Omental fat pad (tissue), 4 donors: ENCODE data around the gene INA. TPM values are rescaled to one million over a fixed set of nuclear protein-coding genes. Genes with fewer than 3 reads are reported as not detected.
A peak's percentile ranks its signal among the peaks of the same experiment; 100 is the strongest.

Experiments
- ATAC-seq: fragments of 150-250 bp; one replicate; pipeline ENCODE4 v1.9.1; 2016; ENCODE audit warnings: mild to moderate bottlenecking, moderate library complexity; ENCODE audit not compliant: low FRiP score
- DNase-seq: peaks from one replicate; pipeline ENCODE4 v3.0.0-alpha.2; 2019; ENCODE audit warnings: low spot score
- total RNA-seq, 4 donors: library from RNA; depleted of rRNA; stranded (reverse); fragments of >200 nt; gene quantifications; one replicate each; pipeline ENCODE4 v1.1.0, GENCODE V29; 2016
- TF ChIP-seq, protein P1 (sequence below), 3 donors: fragments of 450-650 bp; IDR thresholded peaks; one replicate each; pipeline ENCODE4 v1.5.1; 2016 to 2017; ENCODE audit warnings: antibody characterized with exemption in 3 of 3, mild to moderate bottlenecking in 3 of 3, moderate library complexity in 2 of 3

INA gene
- total RNA-seq = not detected

DNA sequence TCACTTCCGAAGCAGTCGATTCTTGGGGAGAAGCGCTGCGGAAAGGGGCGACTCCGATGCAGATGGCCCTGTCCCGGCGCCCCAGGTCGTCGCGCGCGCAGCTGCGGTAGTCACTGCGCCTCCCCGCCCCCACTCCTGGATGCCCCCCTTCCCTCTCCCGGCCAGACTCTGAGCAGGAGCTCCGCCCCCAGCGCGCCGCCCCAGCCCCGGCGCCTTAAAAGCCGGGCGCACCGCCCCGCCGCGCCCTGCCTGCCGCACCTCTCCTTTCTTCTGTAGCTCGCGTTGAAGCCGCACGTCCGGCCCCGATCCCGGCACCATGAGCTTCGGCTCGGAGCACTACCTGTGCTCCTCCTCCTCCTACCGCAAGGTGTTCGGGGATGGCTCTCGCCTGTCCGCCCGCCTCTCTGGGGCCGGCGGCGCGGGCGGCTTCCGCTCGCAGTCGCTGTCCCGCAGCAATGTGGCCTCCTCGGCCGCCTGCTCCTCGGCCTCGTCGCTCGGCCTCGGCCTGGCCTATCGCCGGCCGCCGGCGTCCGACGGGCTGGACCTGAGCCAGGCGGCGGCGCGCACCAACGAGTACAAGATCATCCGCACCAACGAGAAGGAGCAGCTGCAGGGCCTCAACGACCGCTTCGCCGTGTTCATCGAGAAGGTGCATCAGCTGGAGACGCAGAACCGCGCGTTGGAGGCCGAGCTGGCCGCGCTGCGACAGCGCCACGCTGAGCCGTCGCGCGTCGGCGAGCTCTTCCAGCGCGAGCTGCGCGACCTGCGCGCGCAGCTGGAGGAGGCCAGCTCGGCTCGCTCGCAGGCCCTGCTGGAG, at the start of gene INA:
TSS of gene INA (plus strand) at position 243 of the 817 bp plus-strand sequence. CDS start at position 317, 74 bp downstream.
- TF ChIP-seq, protein P1, sequence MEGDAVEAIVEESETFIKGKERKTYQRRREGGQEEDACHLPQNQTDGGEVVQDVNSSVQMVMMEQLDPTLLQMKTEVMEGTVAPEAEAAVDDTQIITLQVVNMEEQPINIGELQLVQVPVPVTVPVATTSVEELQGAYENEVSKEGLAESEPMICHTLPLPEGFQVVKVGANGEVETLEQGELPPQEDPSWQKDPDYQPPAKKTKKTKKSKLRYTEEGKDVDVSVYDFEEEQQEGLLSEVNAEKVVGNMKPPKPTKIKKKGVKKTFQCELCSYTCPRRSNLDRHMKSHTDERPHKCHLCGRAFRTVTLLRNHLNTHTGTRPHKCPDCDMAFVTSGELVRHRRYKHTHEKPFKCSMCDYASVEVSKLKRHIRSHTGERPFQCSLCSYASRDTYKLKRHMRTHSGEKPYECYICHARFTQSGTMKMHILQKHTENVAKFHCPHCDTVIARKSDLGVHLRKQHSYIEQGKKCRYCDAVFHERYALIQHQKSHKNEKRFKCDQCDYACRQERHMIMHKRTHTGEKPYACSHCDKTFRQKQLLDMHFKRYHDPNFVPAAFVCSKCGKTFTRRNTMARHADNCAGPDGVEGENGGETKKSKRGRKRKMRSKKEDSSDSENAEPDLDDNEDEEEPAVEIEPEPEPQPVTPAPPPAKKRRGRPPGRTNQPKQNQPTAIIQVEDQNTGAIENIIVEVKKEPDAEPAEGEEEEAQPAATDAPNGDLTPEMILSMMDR (IDR thresholded peaks at IDR 0.05) = no peak
- DNase-seq = no peak
- no peak for ATAC-seq

DNA sequence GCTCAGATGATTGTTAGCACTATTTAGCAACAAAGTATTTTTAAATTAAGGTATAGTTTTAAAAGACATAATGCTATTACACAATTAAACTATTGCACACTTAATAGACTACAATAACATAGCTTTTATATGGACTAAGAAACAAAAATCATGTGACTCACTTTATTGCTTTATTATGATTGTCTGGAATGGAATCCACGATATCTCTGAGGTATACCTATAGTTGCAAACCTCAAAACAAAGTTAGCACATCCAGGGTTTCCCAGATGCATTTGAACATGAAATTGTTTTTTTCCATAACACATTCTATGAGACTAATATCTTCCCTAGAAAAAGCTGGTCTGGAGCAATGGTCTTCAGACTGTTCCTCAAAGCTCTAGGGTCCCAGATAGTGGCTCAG, 49.5 kb upstream of the INA start:
- TF ChIP-seq, protein P1 (IDR thresholded peaks at IDR 0.05) = no peak
- DNase-seq (no peak), ATAC-seq (no peak)

DNA sequence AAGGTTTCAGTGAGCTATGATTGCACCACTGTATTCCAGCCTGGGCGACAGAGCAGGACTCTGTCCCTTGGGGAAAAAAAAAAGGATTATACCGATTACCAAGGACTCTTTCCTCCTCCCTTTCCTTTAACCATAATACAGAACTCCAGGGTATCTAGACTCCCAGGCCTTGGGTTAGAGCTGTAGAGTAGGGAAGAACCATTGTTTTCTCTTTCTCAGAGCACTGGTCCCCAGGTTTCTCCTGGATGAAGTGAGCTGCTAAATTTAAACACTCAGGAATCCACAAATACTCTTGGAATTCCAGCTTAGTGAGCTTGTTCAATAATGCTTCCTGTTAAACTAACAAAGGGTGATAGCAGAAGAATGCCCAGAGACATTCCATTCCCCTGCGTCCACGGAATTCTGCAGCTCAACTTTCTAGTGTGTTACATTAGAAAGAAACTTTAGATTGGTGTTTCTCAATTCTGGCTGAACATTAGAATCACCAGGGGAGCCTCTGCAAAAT, 45.8 kb upstream of the INA start:
- DNase-seq = no peak
- ATAC-seq = peak; percentile 83
- TF ChIP-seq, protein P1 (IDR thresholded peaks at IDR 0.05) = no peak

DNA sequence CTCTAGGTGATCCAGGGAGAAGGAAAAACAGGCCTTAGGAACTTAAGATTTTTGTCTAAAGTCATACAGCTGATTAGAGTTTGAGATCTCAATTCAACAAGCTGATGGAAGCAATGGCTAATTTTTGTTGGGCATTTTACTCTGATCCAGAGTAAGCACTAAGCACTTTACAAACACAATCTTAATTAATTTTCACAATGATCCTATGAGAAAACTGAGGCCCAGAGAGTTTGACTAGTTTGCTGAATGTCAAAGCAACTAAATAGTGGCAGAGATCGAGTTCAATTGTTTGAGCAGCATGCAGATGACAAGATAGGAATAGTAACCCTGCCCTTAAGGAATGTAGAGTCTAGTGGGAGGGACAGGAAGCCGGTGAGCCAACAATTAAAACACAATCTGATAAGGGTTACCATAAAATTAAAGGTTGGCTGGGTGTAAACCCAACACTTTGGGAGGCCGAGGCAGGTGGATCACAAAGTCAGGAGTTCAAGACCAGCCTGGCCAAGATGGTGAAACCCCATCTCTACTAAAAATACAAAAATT, 44.7 kb upstream of the INA start:
- TF ChIP-seq, protein P1 (IDR thresholded peaks at IDR 0.05) = no peak
- no peak for DNase-seq
- no peak for ATAC-seq

DNA sequence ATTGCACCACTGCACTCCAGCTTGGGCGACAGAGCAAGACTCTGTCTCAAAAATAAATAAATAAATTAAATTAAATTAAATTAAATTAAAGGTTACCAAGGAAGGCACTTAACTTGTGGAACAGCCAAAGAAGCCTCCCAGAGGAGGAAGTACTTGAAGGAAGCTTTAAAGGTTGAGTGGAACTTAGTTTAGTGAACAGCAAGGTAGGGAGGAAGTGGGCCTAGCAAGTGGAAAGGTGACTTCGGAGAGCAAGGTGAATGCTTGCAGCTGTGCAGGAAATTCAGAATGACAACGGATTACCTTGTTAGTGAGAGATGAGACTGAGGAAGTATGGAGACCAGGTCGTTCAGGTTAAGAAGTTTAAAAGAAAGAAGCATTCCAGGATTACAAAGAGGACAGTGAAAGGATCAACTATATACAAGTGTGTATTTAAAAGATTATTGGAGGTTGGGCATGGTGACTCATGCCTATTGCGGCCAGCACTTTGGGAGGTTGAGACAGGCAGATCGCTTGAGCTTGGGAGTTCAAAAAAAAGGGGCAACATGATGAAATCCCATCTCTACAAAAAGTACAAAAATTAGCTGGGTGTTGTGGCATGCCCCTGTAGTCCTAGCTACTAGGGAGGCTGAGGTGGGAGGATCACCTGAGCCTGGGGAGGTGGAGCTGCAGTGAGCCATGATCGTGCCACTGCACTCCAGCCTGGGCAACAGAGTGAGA, 44.0 kb upstream of the INA start:
- TF ChIP-seq, protein P1 (IDR thresholded peaks at IDR 0.05) = no peak
- no peak for DNase-seq
- ATAC-seq = no peak

DNA sequence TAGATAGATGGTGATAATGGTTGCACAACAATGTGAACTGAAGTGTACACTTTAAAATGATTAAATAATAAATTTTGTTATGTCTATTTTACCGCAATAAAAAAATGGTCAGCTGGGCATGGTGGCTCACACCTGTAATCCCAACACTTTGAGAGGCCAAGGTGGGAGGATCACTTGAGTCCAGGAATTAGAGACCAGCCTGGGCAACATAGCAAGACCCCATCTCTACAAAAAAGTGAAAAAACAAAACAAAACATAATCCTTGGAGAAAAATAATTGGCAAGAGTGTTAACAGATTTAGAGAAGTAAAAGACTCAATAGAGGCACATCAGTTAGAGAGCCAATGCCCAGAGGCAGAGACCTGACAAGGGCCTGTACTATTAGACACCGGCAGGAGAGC, 41.2 kb upstream of the INA start:
- DNase-seq (no peak), ATAC-seq (no peak)
- TF ChIP-seq, protein P1 (IDR thresholded peaks at IDR 0.05) = no peak
